Measurements from ENCODE around the gene AIM2.

The AIM2 gene

GRCh38 chr1:159014851-159015250 lies 61.7 kb downstream of the AIM2 start:
- DNase-seq (ENCODE audit: low spot score): no peak

GRCh38 chr1:159014003-159014571 lies 62.5 kb downstream of the AIM2 start:
- no peak for DNase-seq (ENCODE audit: low spot score)

GRCh38 chr1:159012495-159012894 lies 64.1 kb downstream of the AIM2 start:
- DNase-seq (ENCODE audit: low spot score): no peak
